ENCODE results near the gene ARHGAP19. TPM values are rescaled to one million over a fixed set of nuclear protein-coding genes. Genes with fewer than 3 reads are reported as not detected.

Gene ARHGAP19
- polyA plus RNA-seq, 3 donors = 8.3 to 10.6 (median 10.2) TPM

- H3K9me3 ChIP-seq (replicated peaks in 1 of 2; ENCODE audit: control insufficient read depth in 1 of 2, insufficient read depth in 1 of 2, low read length in 2 of 2) = no peaks in the 10 kb centered on the region
- no peak for TF ChIP-seq CTCF (IDR thresholded peaks at IDR 0.05)
- peaks cover 0 to 3% (median 2%) of the 10 kb centered on the region in 3 donors for H3K27me3 Mint-ChIP-seq (ENCODE audit: low read depth in 3 of 3)
- H3K27me3 ChIP-seq (ENCODE audit: control insufficient read depth in 2 of 2, insufficient read depth in 2 of 2, low read length in 2 of 2) = no peaks in the 10 kb centered on the region
- peaks cover 71% of the 10 kb centered on the region for H3K79me2 ChIP-seq (ENCODE audit: insufficient read depth, low read length)
- peak overlapping the region; percentile 94 to 99 (median 97) for H3K27ac Mint-ChIP-seq
- H3K9ac ChIP-seq (ENCODE audit: insufficient read depth, low read length, poor library complexity, severe bottlenecking) = peak overlapping the region; percentile 87
- H3K36me3 Mint-ChIP-seq = peaks cover 46 to 59% of the 10 kb centered on the region in 2 donors
- H2AFZ ChIP-seq (ENCODE audit: insufficient read depth, low read depth, low read length, poor library complexity, severe bottlenecking) = no peak overlapping the region
- peak overlapping the region; percentile 87 to 99 (median 90) for H3K4me3 ChIP-seq (replicated peaks in 1 of 3; ENCODE audit: low read depth in 2 of 3, low read length in 3 of 3)
- peak overlapping the region; percentile 82 for H3K4me2 ChIP-seq (replicated peaks; ENCODE audit: extremely low read depth, low read length, poor library complexity, severe bottlenecking)
- H3K4me3 Mint-ChIP-seq = peak overlapping the region; percentile 98 to 99
- peaks cover 62% of the 10 kb centered on the region for H4K20me1 ChIP-seq (ENCODE audit: insufficient read depth, low read length)
- peak overlapping the region; percentile 70 to 92 for H3K27ac ChIP-seq (ENCODE audit: low read depth in 1 of 2, low read length in 2 of 2)
- H3K4me1 ChIP-seq (ENCODE audit: control insufficient read depth in 1 of 2, insufficient read depth in 2 of 2, low read length in 2 of 2) = peaks cover 63 to 77% of the 10 kb centered on the region in 2 donors
- H3K4me1 Mint-ChIP-seq = peaks cover 78% of the 10 kb centered on the region
- peaks cover 14 to 44% of the 10 kb centered on the region in 2 donors for H3K36me3 ChIP-seq (replicated peaks in 1 of 2; ENCODE audit: control insufficient read depth in 1 of 2, insufficient read depth in 2 of 2, low read length in 2 of 2)
- 27% methylated on average over 9 of the region's 18 CpGs for WGBS (ENCODE audit: insufficient coverage)
- peak in 1 of 3 donors; percentile 32 for DNase-seq
- intact Hi-C loops (cut with micrococcal nuclease) = loop anchor here (2.0 to 10.0 kb wide), 6 partner anchors 35 to 162 kb away; partner anchors contain the start of genes ARHGAP19 (in 2 of the 2), MMS19 (in 1 of the 2), PGAM1 (in 1 of the 2) and UBTD1 (in 1 of the 2)
- peaks cover 0 to 5% (median 2%) of the 10 kb centered on the region in 7 donors for H3K9me3 Mint-ChIP-seq
These were observed 40.3 kb upstream of the ARHGAP19 start for GRCh38 chr10:97332591-97333350.

- Histone ChIP-seq H3K79me2 (ENCODE audit: insufficient read depth, low read length) (peaks cover 85% of the 10 kb centered on the region), H3K4me3 (replicated peaks in 1 of 3; ENCODE audit: low read depth in 2 of 3, low read length in 3 of 3) (peak overlapping the region; percentile 87 to 99 (median 90)), H3K36me3 (replicated peaks in 1 of 2; ENCODE audit: control insufficient read depth in 1 of 2, insufficient read depth in 2 of 2, low read length in 2 of 2) (peaks cover 17 to 59% of the 10 kb centered on the region in 2 donors), H3K9ac (ENCODE audit: insufficient read depth, low read length, poor library complexity, severe bottlenecking) (peak overlapping the region; percentile 87), H2AFZ (ENCODE audit: insufficient read depth, low read depth, low read length, poor library complexity, severe bottlenecking) (no peak overlapping the region), H3K9me3 (replicated peaks in 1 of 2; ENCODE audit: control insufficient read depth in 1 of 2, insufficient read depth in 1 of 2, low read length in 2 of 2) (no peaks in the 10 kb centered on the region), H3K27me3 (ENCODE audit: control insufficient read depth in 2 of 2, insufficient read depth in 2 of 2, low read length in 2 of 2) (no peaks in the 10 kb centered on the region), H3K27ac (ENCODE audit: low read depth in 1 of 2, low read length in 2 of 2) (peak overlapping the region; percentile 10 to 92), H4K20me1 (ENCODE audit: insufficient read depth, low read length) (peaks cover 77% of the 10 kb centered on the region), H3K4me2 (replicated peaks; ENCODE audit: extremely low read depth, low read length, poor library complexity, severe bottlenecking) (peak overlapping the region; percentile 82), H3K4me1 (ENCODE audit: control insufficient read depth in 1 of 2, insufficient read depth in 2 of 2, low read length in 2 of 2) (peaks cover 59 to 71% of the 10 kb centered on the region in 2 donors)
- Mint-ChIP-seq H3K4me3 (peak overlapping the region; percentile 98 to 99), H3K27me3 (ENCODE audit: low read depth in 3 of 3) (peaks cover 0 to 3% (median 0%) of the 10 kb centered on the region in 3 donors), H3K27ac (peak overlapping the region; percentile 49 to 98 (median 95)), H3K9me3 (peaks cover 0 to 5% (median 2%) of the 10 kb centered on the region in 7 donors), H3K4me1 (peaks cover 76% of the 10 kb centered on the region), H3K36me3 (peaks cover 55 to 74% of the 10 kb centered on the region in 2 donors)
- DNase-seq = no peak
- intact Hi-C loops (cut with micrococcal nuclease) = loop anchor here (5.0 to 10.0 kb wide), 5 partner anchors 36 to 164 kb away; partner anchors contain the start of genes ARHGAP19 (in 1 of the 2), MMS19 (in 1 of the 2), PGAM1 (in 1 of the 2) and UBTD1 (in 1 of the 2)
- no peak for TF ChIP-seq CTCF (IDR thresholded peaks at IDR 0.05)
- 43% methylated on average over 1 of the region's 6 CpGs for WGBS (ENCODE audit: insufficient coverage)
These were observed 38.8 kb upstream of the ARHGAP19 start for GRCh38 chr10:97331153-97331703.
